Measurements from ENCODE around the gene REEP5.

DNA sequence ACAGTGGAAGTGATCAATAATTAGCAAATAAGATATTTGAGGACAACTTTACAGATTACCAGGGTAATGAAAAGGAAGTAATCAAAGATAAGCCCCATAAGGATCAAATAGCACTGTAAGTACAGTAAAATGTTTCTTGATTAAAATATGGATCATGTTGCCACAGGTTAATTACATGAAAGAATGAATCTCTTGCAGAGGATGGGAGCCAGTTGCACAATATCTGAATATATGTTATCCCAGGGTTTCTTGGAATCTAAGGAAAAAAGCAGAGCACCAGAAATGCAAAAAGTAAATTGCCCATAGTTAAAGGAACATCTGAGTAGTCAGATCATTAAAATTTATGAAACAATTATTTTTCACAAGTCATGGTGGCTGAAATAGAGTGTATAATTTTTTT lies 74.7 kb downstream of the REEP5 start:
- TF ChIP-seq, protein P1, sequence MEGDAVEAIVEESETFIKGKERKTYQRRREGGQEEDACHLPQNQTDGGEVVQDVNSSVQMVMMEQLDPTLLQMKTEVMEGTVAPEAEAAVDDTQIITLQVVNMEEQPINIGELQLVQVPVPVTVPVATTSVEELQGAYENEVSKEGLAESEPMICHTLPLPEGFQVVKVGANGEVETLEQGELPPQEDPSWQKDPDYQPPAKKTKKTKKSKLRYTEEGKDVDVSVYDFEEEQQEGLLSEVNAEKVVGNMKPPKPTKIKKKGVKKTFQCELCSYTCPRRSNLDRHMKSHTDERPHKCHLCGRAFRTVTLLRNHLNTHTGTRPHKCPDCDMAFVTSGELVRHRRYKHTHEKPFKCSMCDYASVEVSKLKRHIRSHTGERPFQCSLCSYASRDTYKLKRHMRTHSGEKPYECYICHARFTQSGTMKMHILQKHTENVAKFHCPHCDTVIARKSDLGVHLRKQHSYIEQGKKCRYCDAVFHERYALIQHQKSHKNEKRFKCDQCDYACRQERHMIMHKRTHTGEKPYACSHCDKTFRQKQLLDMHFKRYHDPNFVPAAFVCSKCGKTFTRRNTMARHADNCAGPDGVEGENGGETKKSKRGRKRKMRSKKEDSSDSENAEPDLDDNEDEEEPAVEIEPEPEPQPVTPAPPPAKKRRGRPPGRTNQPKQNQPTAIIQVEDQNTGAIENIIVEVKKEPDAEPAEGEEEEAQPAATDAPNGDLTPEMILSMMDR (optimal IDR thresholded peaks at IDR 0.05 in 1 of 3, IDR thresholded peaks at IDR 0.05 in 1 of 3, conservative IDR thresholded peaks at IDR 0.05 in 1 of 3; ENCODE audit: extremely low read depth in 1 of 3, insufficient read depth in 2 of 3, low read length in 3 of 3) = no peak
- TF ChIP-seq EZH2 (IDR thresholded peaks at IDR 0.05; ENCODE audit: low read length) = no peak

Data from keratinocyte (primary cell).